Measurements from ENCODE around the gene PPP1R9A. TPM values are rescaled to one million over a fixed set of nuclear protein-coding genes. Genes with fewer than 3 reads are reported as not detected.

The PPP1R9A gene
- total RNA-seq, 4 donors from 2014 or later: 4.7 to 23.9 (median 11.8) TPM

- Histone ChIP-seq H3K27ac (no peak overlapping the region), H3K9me3 (no peaks in the 10 kb centered on the region), H3K4me1 (no peaks in the 10 kb centered on the region), H3K27me3 (no peaks in the 10 kb centered on the region), H3K4me3 (no peak overlapping the region), H3K36me3 (no peaks in the 10 kb centered on the region)
- DNase-seq: no peak
- no peak for TF ChIP-seq POLR2A (IDR thresholded peaks at IDR 0.05)
- no peak for TF ChIP-seq CTCF (IDR thresholded peaks at IDR 0.05)
Measured at GRCh38 chr7:95219721-95220120, 312.3 kb downstream of the PPP1R9A start.

- DNase-seq: no peak
- no peaks in the 10 kb centered on the region for H3K36me3 ChIP-seq
- H3K9me3 ChIP-seq: no peaks in the 10 kb centered on the region
- no peak overlapping the region for H3K4me3 ChIP-seq
- no peak overlapping the region for H3K27ac ChIP-seq
- TF ChIP-seq CTCF (IDR thresholded peaks at IDR 0.05) (no peak), POLR2A (IDR thresholded peaks at IDR 0.05) (no peak)
- no peaks in the 10 kb centered on the region for H3K27me3 ChIP-seq
- no peaks in the 10 kb centered on the region for H3K4me1 ChIP-seq
Measured at GRCh38 chr7:95220328-95220727, 312.9 kb downstream of the PPP1R9A start.

- H3K9me3 ChIP-seq: no peaks in the 10 kb centered on the region
- no peak for TF ChIP-seq CTCF (IDR thresholded peaks at IDR 0.05)
- no peak for TF ChIP-seq POLR2A (IDR thresholded peaks at IDR 0.05)
- H3K27ac ChIP-seq: no peak overlapping the region
- H3K4me1 ChIP-seq: no peaks in the 10 kb centered on the region
- H3K36me3 ChIP-seq: no peaks in the 10 kb centered on the region
- no peaks in the 10 kb centered on the region for H3K27me3 ChIP-seq
- no peak for DNase-seq
- no peak overlapping the region for H3K4me3 ChIP-seq
Measured at GRCh38 chr7:95225301-95225700, 317.9 kb downstream of the PPP1R9A start.

GRCh38 chr7:95229301-95229700, 321.9 kb downstream of the PPP1R9A start:
- DNase-seq: no peak
- Histone ChIP-seq H3K4me3 (no peak overlapping the region), H3K27me3 (no peaks in the 10 kb centered on the region), H3K4me1 (no peaks in the 10 kb centered on the region), H3K9me3 (no peaks in the 10 kb centered on the region), H3K36me3 (no peaks in the 10 kb centered on the region), H3K27ac (no peak overlapping the region)
- TF ChIP-seq POLR2A (IDR thresholded peaks at IDR 0.05) (no peak), CTCF (IDR thresholded peaks at IDR 0.05) (no peak)

GRCh38 chr7:95238252-95238943, 331.0 kb downstream of the PPP1R9A start:
- no peaks in the 10 kb centered on the region for H3K4me1 ChIP-seq
- H3K27ac ChIP-seq: no peak overlapping the region
- H3K9me3 ChIP-seq: no peaks in the 10 kb centered on the region
- DNase-seq: no peak
- no peaks in the 10 kb centered on the region for H3K36me3 ChIP-seq
- no peak for TF ChIP-seq POLR2A (IDR thresholded peaks at IDR 0.05)
- no peak for TF ChIP-seq CTCF (IDR thresholded peaks at IDR 0.05)
- H3K27me3 ChIP-seq: no peaks in the 10 kb centered on the region
- H3K4me3 ChIP-seq: no peak overlapping the region

- no peak for DNase-seq
- Histone ChIP-seq H3K4me1 (no peaks in the 10 kb centered on the region), H3K27ac (no peak overlapping the region), H3K9me3 (no peaks in the 10 kb centered on the region), H3K36me3 (no peaks in the 10 kb centered on the region), H3K27me3 (no peaks in the 10 kb centered on the region), H3K4me3 (no peak overlapping the region)
- TF ChIP-seq CTCF (IDR thresholded peaks at IDR 0.05) (no peak), POLR2A (IDR thresholded peaks at IDR 0.05) (no peak)
Measured at GRCh38 chr7:95240921-95241320, 333.5 kb downstream of the PPP1R9A start.

All from Peyer's patch (tissue), 4 donors.